HCT116 (cell line): Measurements from ENCODE around the gene HOXA7. TPM values are rescaled to one million over a fixed set of nuclear protein-coding genes. Genes with fewer than 3 reads are reported as not detected.

Source experiments
- ATAC-seq: fragments of 200-7000 bp; cut with Tn5 transposase; 2 replicates; pipeline ENCODE4 v1.9.1; 2020; ENCODE audit warnings: mild to moderate bottlenecking, moderate library complexity
- BruUV-seq: library from RNA; stranded (reverse); fragments of 400-500 nt; replicated peaks from 2 replicates; lab custom pipeline; 2021; lab: Mats Ljungman, UMichigan
- CTCF ChIA-PET: fragments of 300-600 bp; sonication (Branson Sonifier 250); formaldehyde crosslinking; loops from one replicate; lab custom pipeline; 2021; ENCODE audit warnings: antibody characterized with exemption; lab: Charles Lee
- POLR2A ChIA-PET: fragments of 300-600, 350-600 bp; sonication (Branson Sonifier 250); formaldehyde crosslinking; loops from one replicate; lab custom pipeline; 2021; ENCODE audit warnings: antibody characterized with exemption; lab: Charles Lee
- RAD21 ChIA-PET, 2 experiments: fragments of 300-600 bp; sonication (Branson Sonifier 250); formaldehyde crosslinking; loops; one replicate each; lab custom pipeline; 2023; ENCODE audit warnings: low total read pairs in 2 of 2; ENCODE audit not compliant: uncharacterized antibody in 2 of 2, unreplicated experiment in 2 of 2, low non-redundant PET in 1 of 2; lab: Charles Lee
- DNase-seq: peaks from one replicate; pipeline ENCODE4 v3.0.0-alpha.2; 2010; ENCODE audit warnings: low read depth, low spot score
- H2AFZ ChIP-seq: fragments of 200-600 bp; shearing (Covaris generic), sonication (generic); 2 replicates; pipeline ENCODE4 v1.6.1; 2017; ENCODE audit warnings: low read depth, mixed run types, mixed read lengths, antibody characterized with exemption, low read length; ENCODE audit not compliant: poor library complexity, severe bottlenecking
- H3K27ac ChIP-seq: 2 replicates; pipeline ENCODE4 v1.5.1; 2012; ENCODE audit warnings: low read depth, low read length
- H3K27me3 ChIP-seq: fragments of 200-600 bp; sonication (generic); 2 replicates; pipeline ENCODE4 v1.6.1; 2016; ENCODE audit warnings: mixed run types, low read length, mixed read lengths; ENCODE audit not compliant: insufficient read depth
- H3K36me3 ChIP-seq, 2 experiments: fragments of 200-500 bp in 1 of 2; fragments of 200-600 bp in 1 of 2; sonication (Bioruptor generic) in 1 of 2; sonication (generic) in 1 of 2; 2 replicates each; pipeline versions ENCODE4 v1.5.1 to v1.6.1; 2014 to 2016; ENCODE audit warnings: low read length in 2 of 2, inconsistent platforms in 1 of 2, mixed read lengths in 1 of 2, mixed run types in 1 of 2; ENCODE audit not compliant: insufficient read depth in 2 of 2, control insufficient read depth in 1 of 2
- H3K4me1 ChIP-seq, 2 experiments: fragments of 200-600 bp in 1 of 2; sonication (generic) in 1 of 2; 2 replicates each; pipeline versions ENCODE4 v1.5.1 to v1.6.1; 2012 to 2017; ENCODE audit warnings: low read length in 2 of 2, inconsistent platforms in 1 of 2, mild to moderate bottlenecking in 1 of 2, mixed read lengths in 1 of 2, mixed run types in 1 of 2, moderate library complexity in 1 of 2; ENCODE audit not compliant: insufficient read depth in 2 of 2, control insufficient read depth in 1 of 2
- H3K4me2 ChIP-seq: fragments of 200-600 bp; sonication (generic); 2 replicates; pipeline ENCODE4 v1.6.1; 2017; ENCODE audit warnings: mixed run types, low read length, mixed read lengths
- H3K4me3 ChIP-seq, 2 experiments: fragments of 200-600 bp in 1 of 2; sonication (generic) in 1 of 2; replicated peaks in 1 of 2; 2 replicates each; pipeline ENCODE4 v1.5.1; 2011 to 2016; ENCODE audit warnings: low read length in 2 of 2, control low read depth in 1 of 2, low read depth in 1 of 2, mild to moderate bottlenecking in 1 of 2, mixed read lengths in 1 of 2, mixed run types in 1 of 2
- H3K79me2 ChIP-seq: fragments of 200-600 bp; sonication (generic); 2 replicates; pipeline ENCODE4 v1.6.1; 2017; ENCODE audit warnings: mild to moderate bottlenecking, mixed run types, low read length, moderate library complexity, mixed read lengths; ENCODE audit not compliant: insufficient read depth
- H3K9ac ChIP-seq: fragments of 200-600 bp; sonication (generic); 2 replicates; pipeline ENCODE4 v1.6.1; 2016; ENCODE audit warnings: low read length, mixed read lengths
- H3K9me2 ChIP-seq: fragments of 200-600 bp; sonication (generic), shearing (Covaris generic); 2 replicates; pipeline ENCODE4 v1.6.1; 2017; ENCODE audit warnings: mixed run types, mild to moderate bottlenecking, moderate library complexity; ENCODE audit not compliant: insufficient read depth
- H3K9me3 ChIP-seq, 2 experiments: fragments of 200-500 bp in 1 of 2; fragments of 200-600 bp in 1 of 2; sonication (Bioruptor generic) in 1 of 2; sonication (generic) in 1 of 2; 2 replicates each; pipeline ENCODE4 v1.6.1; 2014 to 2017; ENCODE audit warnings: low read length in 2 of 2, mixed read lengths in 2 of 2, inconsistent platforms in 1 of 2, low read depth in 1 of 2, mild to moderate bottlenecking in 1 of 2, mixed run types in 1 of 2, moderate library complexity in 1 of 2; ENCODE audit not compliant: control insufficient read depth in 1 of 2, insufficient read depth in 1 of 2
- H4K20me1 ChIP-seq: fragments of 200-600 bp; sonication (generic), shearing (Covaris generic); 2 replicates; pipeline ENCODE4 v1.6.1; 2017; ENCODE audit warnings: mixed run types, mild to moderate bottlenecking, moderate library complexity; ENCODE audit not compliant: insufficient read depth
- CBX3 ChIP-seq: IDR thresholded peaks from 2 replicates; pipeline ENCODE4 v1.6.1; 2012; ENCODE audit warnings: low read depth
- CEBPB ChIP-seq: IDR thresholded peaks from 2 replicates; pipeline ENCODE4 v1.6.1; 2012; ENCODE audit warnings: low read depth
- CTCF ChIP-seq, 3 experiments: fragments of 200-600 bp in 1 of 3; sonication (generic) in 1 of 3; IDR thresholded peaks in 2 of 3; conservative IDR thresholded peaks in 1 of 3; 2 replicates each; pipeline ENCODE4 v1.5.1; 2012 to 2017; ENCODE audit warnings: low read depth in 2 of 3, low read length in 2 of 3, antibody characterized with exemption in 1 of 3, borderline replicate concordance in 1 of 3, control low read depth in 1 of 3, mild to moderate bottlenecking in 1 of 3, mixed read lengths in 1 of 3, mixed run types in 1 of 3, moderate library complexity in 1 of 3; ENCODE audit not compliant: insufficient read depth in 1 of 3
- EGR1 ChIP-seq: IDR thresholded peaks from 2 replicates; pipeline ENCODE4 v1.6.1; 2012; ENCODE audit warnings: low read depth
- ELF1 ChIP-seq: IDR thresholded peaks from 2 replicates; pipeline ENCODE4 v1.6.1; 2012; ENCODE audit warnings: low read depth, borderline replicate concordance
- EZH2 ChIP-seq: fragments of 200-600 bp; sonication (generic); IDR thresholded peaks from 2 replicates; pipeline ENCODE4 v1.6.1; 2017; ENCODE audit warnings: antibody characterized with exemption, mixed run types
- EZH2phosphoT487 ChIP-seq: fragments of 200-600 bp; IDR thresholded peaks from 2 replicates; pipeline ENCODE4 v1.6.1; 2018; ENCODE audit warnings: antibody characterized with exemption, borderline replicate concordance
- FOSL1 ChIP-seq: IDR thresholded peaks from 2 replicates; pipeline ENCODE4 v1.6.1; 2012; ENCODE audit warnings: low read depth
- JUND ChIP-seq: IDR thresholded peaks from 2 replicates; pipeline ENCODE4 v1.6.1; 2012
- RAD21 ChIP-seq: IDR thresholded peaks from 2 replicates; pipeline ENCODE4 v1.6.1; 2012; ENCODE audit warnings: low read depth, mild to moderate bottlenecking
- REST ChIP-seq: IDR thresholded peaks from 2 replicates; pipeline ENCODE4 v1.6.1; 2012; ENCODE audit warnings: low read depth
- SIN3A ChIP-seq: IDR thresholded peaks from 2 replicates; pipeline ENCODE4 v1.6.1; 2012; ENCODE audit warnings: low read depth
- SP1 ChIP-seq: IDR thresholded peaks from 2 replicates; pipeline ENCODE4 v1.6.1; 2012; ENCODE audit warnings: low read depth
- TCF7L2 ChIP-seq: IDR thresholded peaks from 2 replicates; pipeline ENCODE4 v1.7.0; 2011; ENCODE audit warnings: borderline replicate concordance, inconsistent platforms; ENCODE audit not compliant: insufficient read depth, insufficient read length; ENCODE audit errors: extremely low read depth
- YY1 ChIP-seq: IDR thresholded peaks from 2 replicates; pipeline ENCODE4 v1.6.1; 2011; ENCODE audit warnings: low read length, low read depth, moderate library complexity, mild to moderate bottlenecking; ENCODE audit not compliant: insufficient replicate concordance; ENCODE audit errors: extremely low read depth
- ZBTB33 ChIP-seq: IDR thresholded peaks from 2 replicates; pipeline ENCODE4 v1.6.1; 2011; ENCODE audit warnings: mild to moderate bottlenecking, low read length, moderate library complexity; ENCODE audit not compliant: insufficient replicate concordance; ENCODE audit errors: extremely low read depth
- ZFX ChIP-seq: fragments of 450-650 bp; IDR thresholded peaks from 2 replicates; pipeline ENCODE4 v1.6.1; 2017
- ZNF274 ChIP-seq: fragments of 200-500 bp; sonication (Bioruptor generic); IDR thresholded peaks from 2 replicates; pipeline ENCODE4 v1.6.1; 2014; ENCODE audit warnings: mild to moderate bottlenecking, low read depth, low read length, inconsistent platforms
- intact Hi-C: fragments of 100-400 bp; cut with micrococcal nuclease; formaldehyde crosslinking; loops from 2 replicates; pipeline ENCODE4 v1.10.0; 2022
- total RNA-seq: library from RNA; stranded (reverse); gene quantifications from one replicate; pipeline ENCODE4 v1.2.1, GENCODE V29; 2021; ENCODE audit not compliant: unreplicated experiment
- TF ChIP-seq, protein P1 (sequence below): IDR thresholded peaks from 2 replicates; pipeline ENCODE4 v1.6.1; 2012

HOXA7 gene
- total RNA-seq, 1 experiment from 2014 or later, result 15.0 TPM

DNA sequence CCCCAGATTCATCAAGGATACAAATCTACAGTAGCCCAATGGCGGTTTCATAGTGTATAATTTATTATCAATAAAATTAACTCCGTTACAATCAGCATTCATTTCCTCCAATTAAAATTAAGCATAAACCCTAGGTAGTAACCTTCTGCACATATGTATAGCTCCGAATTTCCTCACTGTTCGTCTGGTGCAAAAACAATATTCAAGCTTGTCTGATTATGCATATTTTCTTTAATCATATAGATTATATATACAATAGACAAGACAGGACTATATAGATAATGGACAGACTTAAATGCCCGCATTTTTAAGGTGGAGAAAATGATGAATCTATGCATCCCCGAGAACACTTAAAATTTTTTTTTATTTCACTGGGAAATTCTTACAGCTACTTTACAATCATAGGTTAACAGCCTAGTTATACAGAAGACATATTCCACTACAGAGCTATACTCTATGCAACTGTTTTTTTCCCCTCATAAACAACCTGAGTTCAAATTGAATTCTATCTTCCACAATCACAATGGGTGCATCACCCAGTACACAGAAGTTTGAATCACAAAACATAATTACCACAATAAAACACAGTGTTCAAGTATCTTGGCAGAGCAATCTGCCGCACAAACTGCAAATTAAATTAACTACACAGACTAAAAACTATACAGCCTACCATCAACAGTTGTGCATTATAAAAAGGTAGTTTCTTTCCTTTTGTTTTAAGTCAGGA lies 6.2 kb upstream of the HOXA7 start:
- BruUV-seq, result no TSS peak
- ChIA-PET CTCF (interaction anchor here (0.9 to 3.4 kb wide), 7 partner anchors 10 to 1269 kb away, joined by 3 to 62 read pairs (median 6); partner anchors contain the start of gene HOXA3), RAD21 (interaction anchor here in 1 of 2 experiments (2.1 kb wide), 1 partner anchor 794 kb away, joined by 12 read pairs; no protein-coding TSS in a partner anchor), POLR2A (interaction anchor here (0.6 to 1.4 kb wide), 3 partner anchors 10 to 303 kb away, joined by 3 to 4 read pairs (median 3); partner anchors contain the start of gene HOXA3)
- no peak overlapping the region for H2AFZ ChIP-seq
- no peaks in the 10 kb centered on the region for H4K20me1 ChIP-seq
- H3K27ac ChIP-seq, result peak overlapping the region; percentile 91; the same call in 1 of the 2 replicates
- no peak for DNase-seq
- peaks cover 18 to 63% of the 10 kb centered on the region in 2 experiments for H3K4me1 ChIP-seq
- H3K79me2 ChIP-seq, result peaks cover 60% of the 10 kb centered on the region
- H3K36me3 ChIP-seq, result peaks cover 0 to 4% of the 10 kb centered on the region in 2 experiments; a peak in 1 of 4 replicates
- intact Hi-C loops, result loop anchor here (5.0 to 10.0 kb wide), 4 partner anchors 880 to 1595 kb away; partner anchors contain the start of genes CBX3 and HNRNPA2B1
- no peak for ATAC-seq
- peak overlapping the region; percentile 77 to 84 for H3K4me3 ChIP-seq
- H3K9me3 ChIP-seq, result no peaks in the 10 kb centered on the region
- H3K9me2 ChIP-seq, result no peaks in the 10 kb centered on the region
- H3K9ac ChIP-seq, result peak overlapping the region; percentile 89
- peak overlapping the region; percentile 97 for H3K4me2 ChIP-seq
- no peaks in the 10 kb centered on the region for H3K27me3 ChIP-seq
- TF ChIP-seq SIN3A (no peak), TCF7L2 (no peak), FOSL1 (no peak), REST (no peak), ELF1 (no peak), CTCF (IDR thresholded peaks at IDR 0.05 in 2 of 3, conservative IDR thresholded peaks at IDR 0.05 in 1 of 3; ENCODE audit: borderline replicate concordance in 1 of 3, insufficient read depth in 1 of 3, low read depth in 2 of 3, low read length in 2 of 3) (no peak), ZFX (no peak), EGR1 (no peak), YY1 (no peak), EZH2 (no peak), SP1 (no peak), CBX3 (no peak), CEBPB (no peak), EZH2phosphoT487 (no peak), ZNF274 (no peak), JUND (no peak), ZBTB33 (no peak), RAD21 (no peak)
- TF ChIP-seq, protein P1, sequence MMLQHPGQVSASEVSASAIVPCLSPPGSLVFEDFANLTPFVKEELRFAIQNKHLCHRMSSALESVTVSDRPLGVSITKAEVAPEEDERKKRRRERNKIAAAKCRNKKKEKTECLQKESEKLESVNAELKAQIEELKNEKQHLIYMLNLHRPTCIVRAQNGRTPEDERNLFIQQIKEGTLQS, result no peak
